Hematopoietic multipotent progenitor cell treated with erythropoietin and hydrocortisone succinate and interleukin-3 and kit ligand, for 6 days (in vitro differentiated cells): ENCODE data around the gene OSGIN1.
A peak's percentile ranks its signal among the peaks of the same experiment; 100 is the strongest.

Experiments
- DNase-seq: peaks from one replicate; pipeline ENCODE4 v3.0.0-alpha.2; 2015

The OSGIN1 gene, protein sequence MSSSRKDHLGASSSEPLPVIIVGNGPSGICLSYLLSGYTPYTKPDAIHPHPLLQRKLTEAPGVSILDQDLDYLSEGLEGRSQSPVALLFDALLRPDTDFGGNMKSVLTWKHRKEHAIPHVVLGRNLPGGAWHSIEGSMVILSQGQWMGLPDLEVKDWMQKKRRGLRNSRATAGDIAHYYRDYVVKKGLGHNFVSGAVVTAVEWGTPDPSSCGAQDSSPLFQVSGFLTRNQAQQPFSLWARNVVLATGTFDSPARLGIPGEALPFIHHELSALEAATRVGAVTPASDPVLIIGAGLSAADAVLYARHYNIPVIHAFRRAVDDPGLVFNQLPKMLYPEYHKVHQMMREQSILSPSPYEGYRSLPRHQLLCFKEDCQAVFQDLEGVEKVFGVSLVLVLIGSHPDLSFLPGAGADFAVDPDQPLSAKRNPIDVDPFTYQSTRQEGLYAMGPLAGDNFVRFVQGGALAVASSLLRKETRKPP

DNA sequence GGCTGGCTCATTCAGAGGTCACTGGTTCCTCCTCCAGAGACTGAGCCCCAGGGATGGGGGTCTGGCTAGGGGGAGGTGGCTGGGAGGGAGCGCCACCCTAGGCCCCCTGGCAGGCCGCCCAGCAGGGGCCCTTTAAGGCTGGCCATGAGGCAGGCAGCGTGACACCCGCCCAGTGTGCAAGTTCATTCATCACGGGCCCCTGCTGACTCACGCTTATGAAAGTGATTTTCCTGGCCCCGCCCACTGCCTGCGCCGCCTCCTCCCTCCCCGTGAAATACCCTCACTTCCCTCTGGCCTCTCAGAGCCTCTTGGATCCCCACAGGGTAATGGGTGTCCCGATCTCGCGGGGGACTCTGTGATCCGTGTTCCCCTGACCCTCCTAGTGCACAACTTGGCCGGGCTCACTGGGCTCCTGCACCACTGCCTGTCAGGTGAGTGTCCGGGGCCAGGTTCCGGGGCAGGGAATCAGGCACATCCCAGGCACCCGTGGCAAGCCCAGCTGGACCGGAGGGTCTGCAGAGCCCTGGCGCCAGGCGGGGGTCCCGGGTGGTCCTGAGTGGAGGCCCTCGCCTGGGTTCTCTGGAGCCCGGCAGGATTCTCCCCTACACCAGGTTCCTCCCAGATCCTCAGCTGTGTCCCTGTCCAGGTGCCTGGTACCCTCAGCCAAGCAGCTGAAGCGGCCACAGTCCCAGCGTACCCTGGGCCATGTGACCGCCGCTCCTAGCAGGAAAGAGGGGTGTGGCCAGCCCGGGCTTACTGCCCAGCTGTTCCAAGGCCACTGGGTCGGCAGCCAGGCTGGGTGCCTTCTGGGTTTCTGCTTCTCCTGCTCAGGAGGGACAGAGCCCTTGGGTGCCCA lies at the start of gene OSGIN1:
Gene OSGIN1 (plus strand): TSS at position 301 of the 856 bp plus-strand sequence. CDS start 4,432 bp downstream, outside the sequence.
- DNase-seq, result peak; percentile 95

- DNase-seq, result no peak
These were observed 49.3 kb upstream of the OSGIN1 start for GRCh38 chr16:83903751-83904150.

DNA sequence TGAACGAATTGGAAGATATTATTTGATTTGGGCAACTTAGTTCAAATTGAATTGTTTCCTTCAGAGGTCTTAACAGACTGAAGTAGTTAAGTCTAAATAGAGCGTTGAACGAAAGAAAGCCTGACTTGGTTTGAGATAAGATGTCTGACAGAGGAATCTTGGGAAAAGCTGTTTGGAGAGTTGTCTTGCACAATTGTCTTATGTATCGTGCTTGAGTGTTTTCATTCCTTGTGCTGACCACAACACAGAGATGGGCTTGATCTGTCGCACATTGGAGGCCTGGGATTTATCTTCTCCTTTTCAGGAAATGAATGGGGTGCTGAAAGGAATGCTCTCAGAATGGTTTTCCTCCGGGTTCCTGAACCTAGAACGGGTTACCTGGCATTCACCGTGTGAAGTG lies 46.4 kb upstream of the OSGIN1 start:
- no peak for DNase-seq

- DNase-seq, result no peak
These were observed 45.9 kb upstream of the OSGIN1 start for GRCh38 chr16:83907111-83907510.

DNA sequence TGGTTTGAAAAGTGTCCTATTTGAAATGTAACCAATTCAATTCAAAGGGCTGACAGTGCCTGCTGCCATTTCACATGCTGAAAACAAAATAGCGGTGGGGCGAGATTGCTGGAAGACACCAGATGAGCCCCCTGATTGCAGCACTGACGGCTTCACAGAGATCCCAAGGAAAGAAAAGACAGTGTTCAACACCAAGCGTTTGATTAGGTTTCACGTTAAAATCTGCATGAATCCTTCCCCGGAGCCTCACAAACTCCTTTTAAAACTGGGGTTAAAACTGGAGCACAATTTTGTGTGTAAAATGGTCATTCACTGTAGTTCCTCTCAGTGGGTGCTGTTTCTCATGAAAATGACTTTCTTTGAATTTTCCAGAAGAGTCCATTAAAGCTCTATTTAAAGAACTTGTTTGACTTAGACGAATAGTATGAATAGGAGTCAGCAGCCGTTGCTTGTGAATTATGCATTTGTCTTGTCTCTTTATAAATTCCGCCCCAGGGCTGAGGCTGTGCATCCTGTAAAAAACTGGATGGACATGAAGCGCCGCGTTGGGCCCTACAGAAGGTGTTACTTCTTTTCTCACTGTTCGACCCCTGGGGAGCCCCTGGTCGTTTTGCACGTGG lies 45.3 kb upstream of the OSGIN1 start:
- no peak for DNase-seq

DNA sequence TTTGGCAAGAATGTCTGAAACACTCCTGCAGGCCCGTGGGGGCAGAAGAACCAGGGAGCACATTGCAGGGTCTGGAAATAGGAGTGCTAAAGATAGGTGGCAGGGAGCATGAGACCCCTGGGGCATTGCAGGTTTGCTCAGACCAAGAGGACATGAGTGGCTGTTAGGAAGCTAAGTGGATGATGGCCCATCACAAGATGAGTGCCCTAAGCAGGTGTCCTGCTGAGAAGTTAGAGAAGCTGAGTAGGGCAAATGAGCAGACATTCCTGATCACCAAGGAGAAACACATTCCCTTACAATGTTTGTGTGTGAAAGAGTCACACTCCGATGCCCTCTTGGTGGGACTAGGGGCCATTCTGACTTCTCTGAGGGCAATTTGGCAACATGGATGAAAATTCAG lies 44.2 kb upstream of the OSGIN1 start:
- DNase-seq, result no peak

- DNase-seq, result no peak
These were observed 41.8 kb upstream of the OSGIN1 start for GRCh38 chr16:83911290-83911689.

GRCh38 chr16:83912519-83913244 lies 40.4 kb upstream of the OSGIN1 start:
- DNase-seq, result no peak

DNA sequence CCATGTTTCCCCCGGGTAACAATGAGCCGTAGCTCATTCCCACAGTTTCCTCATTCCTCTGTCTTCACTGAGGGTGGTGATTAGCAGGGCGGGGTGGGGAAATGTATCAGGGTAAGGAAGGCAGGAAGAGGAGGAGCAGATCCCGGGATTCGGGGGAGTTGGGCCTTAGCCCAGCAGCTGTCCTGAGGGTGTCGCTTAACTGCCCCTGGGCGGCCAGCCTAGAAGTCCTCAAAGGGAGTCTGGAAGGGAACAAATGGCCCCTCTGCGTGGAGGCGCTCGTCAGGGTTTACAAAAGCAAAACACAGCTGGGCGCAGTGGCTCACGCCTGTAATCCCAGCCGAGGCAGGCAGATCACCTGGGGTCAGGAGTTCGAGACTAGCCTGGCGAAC lies 39.8 kb upstream of the OSGIN1 start:
- DNase-seq, result no peak

DNA sequence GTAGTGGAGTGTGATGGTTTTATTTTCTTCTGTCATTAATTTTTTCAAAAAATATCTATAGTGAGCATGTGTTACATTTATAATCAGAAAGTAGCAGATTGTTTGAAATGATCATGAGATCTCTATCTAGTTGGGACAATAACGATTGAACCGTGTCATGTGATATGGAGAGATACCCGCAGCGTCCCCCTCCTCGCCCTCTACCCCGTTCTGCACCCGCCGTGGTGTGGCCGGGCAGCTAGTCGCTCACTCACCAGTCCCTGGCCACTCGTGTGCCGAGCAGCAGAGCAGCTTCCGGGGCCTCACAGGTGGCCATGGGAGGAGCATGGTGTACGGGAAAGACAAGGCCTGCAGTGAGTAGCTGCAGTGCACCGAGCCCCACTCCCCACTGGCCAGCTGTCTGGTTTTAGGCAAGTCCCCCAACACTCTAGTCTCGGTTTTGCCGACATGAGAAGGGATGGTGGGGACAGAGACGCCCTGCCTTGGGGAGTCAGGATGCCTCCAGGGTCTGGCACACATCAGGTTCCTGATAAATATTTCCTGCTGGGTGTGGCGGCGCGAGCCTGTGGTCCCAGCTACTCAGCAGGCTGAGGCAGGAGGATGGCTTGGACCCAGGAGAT lies 38.8 kb upstream of the OSGIN1 start:
- DNase-seq, result no peak

DNA sequence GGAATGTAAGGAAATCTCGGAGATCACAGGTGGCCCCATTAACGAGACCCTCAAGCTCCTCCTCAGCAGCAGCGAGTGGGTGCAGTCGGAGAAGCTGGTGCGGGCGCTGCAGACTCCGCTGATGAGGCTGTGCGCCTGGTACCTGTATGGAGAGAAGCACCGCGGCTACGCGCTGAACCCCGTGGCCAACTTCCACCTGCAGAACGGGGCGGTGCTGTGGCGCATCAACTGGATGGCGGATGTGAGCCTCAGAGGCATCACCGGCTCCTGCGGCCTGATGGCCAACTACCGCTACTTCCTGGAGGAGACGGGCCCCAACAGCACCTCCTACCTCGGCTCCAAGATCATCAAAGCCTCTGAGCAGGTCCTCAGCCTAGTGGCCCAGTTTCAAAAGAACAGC lies 38.0 kb upstream of the OSGIN1 start:
- DNase-seq, result no peak

- no peak for DNase-seq
These were observed 37.5 kb upstream of the OSGIN1 start for GRCh38 chr16:83915491-83915890.

DNA sequence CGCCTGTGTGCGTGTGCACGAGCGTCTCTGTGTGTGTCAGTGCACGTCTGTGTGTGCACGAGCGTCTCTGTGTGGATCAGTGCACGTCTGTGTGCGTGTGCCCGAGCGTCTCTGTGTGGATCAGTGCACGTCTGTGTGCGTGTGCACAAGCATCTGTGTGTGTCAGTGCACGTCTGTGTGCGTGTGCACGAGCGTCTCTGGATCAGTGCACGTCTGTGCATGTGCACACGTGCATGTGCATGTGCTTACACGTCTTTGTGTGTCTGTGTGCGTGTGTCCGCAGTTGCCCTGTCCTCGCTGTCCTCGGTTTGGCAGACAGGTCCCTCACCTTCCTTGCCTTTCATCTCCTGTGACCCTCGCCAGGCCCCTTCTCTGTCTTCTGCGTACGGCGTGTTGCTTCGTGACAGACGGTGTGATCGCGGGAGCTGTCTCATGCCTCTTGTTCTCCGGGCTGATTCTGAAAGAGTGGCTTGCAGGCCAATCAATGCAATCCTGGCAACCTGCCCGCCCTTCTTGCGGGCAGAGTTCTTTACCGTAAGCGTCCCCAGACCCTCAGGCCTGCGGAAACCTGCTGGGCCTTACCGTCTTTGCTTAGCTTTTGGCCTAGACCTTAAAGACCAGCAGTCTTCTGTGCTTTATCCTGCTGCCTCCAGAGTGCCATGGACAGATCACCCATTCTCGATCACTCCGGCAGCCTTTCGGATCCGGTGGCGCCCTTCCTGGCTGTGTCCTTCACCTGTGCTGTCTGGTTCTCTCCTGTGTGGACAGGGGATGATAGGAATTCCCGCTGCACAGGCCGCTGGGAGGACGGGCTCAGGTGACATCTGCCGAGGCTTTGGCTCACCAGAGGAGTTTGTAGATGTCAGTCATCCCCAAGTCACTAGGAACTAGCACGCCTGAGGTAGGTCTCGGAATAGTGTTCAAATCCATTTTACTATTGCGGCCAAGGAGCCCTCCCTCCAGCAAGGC lies 35.6 kb upstream of the OSGIN1 start:
- DNase-seq, result no peak

GRCh38 chr16:83920894-83921491 lies 32.0 kb upstream of the OSGIN1 start:
- no peak for DNase-seq

GRCh38 chr16:83923581-83924365 lies 29.3 kb upstream of the OSGIN1 start:
- no peak for DNase-seq

GRCh38 chr16:83924686-83925085 lies 28.4 kb upstream of the OSGIN1 start:
- no peak for DNase-seq

- DNase-seq, result no peak
These were observed 27.7 kb upstream of the OSGIN1 start for GRCh38 chr16:83925095-83925905.

DNA sequence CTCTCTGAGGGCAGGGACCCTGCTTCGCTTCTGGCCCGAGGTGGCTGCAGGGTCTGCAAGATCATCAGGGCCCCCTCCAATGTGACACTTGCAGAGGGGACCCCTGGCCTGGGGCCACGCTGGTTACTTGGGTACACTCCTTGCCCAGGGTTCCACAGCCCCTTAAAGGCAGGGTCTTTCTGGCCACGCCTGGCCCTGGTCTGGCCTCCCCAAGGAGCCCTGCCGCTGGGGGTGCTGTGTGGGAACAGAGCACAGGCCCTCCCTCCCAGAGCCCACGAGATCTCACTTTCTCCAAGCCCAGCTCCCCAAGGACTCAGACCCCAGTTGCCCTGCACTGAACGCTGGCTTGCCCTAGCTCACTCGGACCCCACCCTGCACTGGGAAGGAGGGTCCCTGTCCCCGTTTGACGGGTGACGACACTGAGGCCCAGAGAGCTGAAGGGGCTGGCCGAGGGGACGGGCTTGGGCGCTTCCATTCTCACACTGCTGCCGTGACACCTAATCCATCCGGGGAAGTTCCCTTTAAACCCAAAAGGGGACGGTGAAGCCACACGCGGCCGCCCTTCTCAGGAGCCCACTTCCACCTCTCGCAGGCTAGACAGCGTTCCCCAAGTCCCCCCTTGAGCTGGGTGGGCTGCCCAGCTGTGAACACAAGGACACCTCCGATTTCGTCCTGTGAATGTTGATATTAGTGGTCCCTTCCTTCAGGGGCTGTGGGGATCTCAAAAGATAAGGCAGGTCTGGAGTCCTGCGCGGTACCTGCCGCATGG lies 26.9 kb upstream of the OSGIN1 start:
- no peak for DNase-seq
